Measurements from ENCODE around the gene ARMC9. TPM values are rescaled to one million over a fixed set of nuclear protein-coding genes. Genes with fewer than 3 reads are reported as not detected.
"Not testable (repeated sequence)": the region's sequence is repeated elsewhere in the genome, so short reads cannot be mapped to it uniquely, and the experiment has no call there.

ARMC9 gene
- total and polyA plus RNA-seq, 9 donors = 16.7 to 33.5 (median 29.3) TPM

GRCh38 chr2:231245249-231246094 is 47.0 kb downstream of the ARMC9 start:
- WGBS, 3 donors = 74 to 83% (median 77%) methylated on average over 14 of the region's 14 CpGs

GRCh38 chr2:231246171-231246842 is 47.9 kb downstream of the ARMC9 start:
- no peaks in the 10 kb centered on the region for H3K9me3 ChIP-seq
- WGBS, 3 donors = 75 to 85% (median 79%) methylated on average over 7 of the region's 7 CpGs
- H3K4me3 ChIP-seq = no peak overlapping the region
- intact Hi-C loops (cut with DNase I) = no loop called here
- no peak for TF ChIP-seq POLR2A (IDR thresholded peaks at IDR 0.05)
- no peak for TF ChIP-seq CTCF (IDR thresholded peaks at IDR 0.05)
- no peak for TF ChIP-seq EP300 (IDR thresholded peaks at IDR 0.05)
- no peaks in the 10 kb centered on the region for H3K27me3 ChIP-seq
- peaks cover 4% of the 10 kb centered on the region for H3K4me1 ChIP-seq (ENCODE audit: insufficient read depth)
- DNase-seq = no peak
- no peaks in the 10 kb centered on the region for H3K36me3 ChIP-seq
- no peak overlapping the region for H3K27ac ChIP-seq

More at GRCh38 chr2:231245249-231246094, 47.0 kb downstream of the ARMC9 start:
- no peak for DNase-seq
- no peaks in the 10 kb centered on the region for H3K27me3 ChIP-seq
- no peaks in the 10 kb centered on the region for H3K36me3 ChIP-seq
- intact Hi-C loops (cut with DNase I) = no loop called here
- H3K4me1 ChIP-seq (ENCODE audit: insufficient read depth) = peaks cover 5% of the 10 kb centered on the region
- TF ChIP-seq CTCF (IDR thresholded peaks at IDR 0.05) (no peak), EP300 (IDR thresholded peaks at IDR 0.05) (no peak), POLR2A (IDR thresholded peaks at IDR 0.05) (no peak)
- no peak overlapping the region for H3K27ac ChIP-seq
- no peaks in the 10 kb centered on the region for H3K9me3 ChIP-seq
- H3K4me3 ChIP-seq = no peak overlapping the region

- no peak for DNase-seq
- intact Hi-C loops (cut with DNase I) = no loop called here
- Histone ChIP-seq H3K36me3 (no peaks in the 10 kb centered on the region), H3K4me1 (ENCODE audit: insufficient read depth) (peaks cover 3% of the 10 kb centered on the region), H3K27me3 (no peaks in the 10 kb centered on the region), H3K9me3 (no peaks in the 10 kb centered on the region), H3K4me3 (no peak overlapping the region), H3K27ac (no peak overlapping the region)
- TF ChIP-seq POLR2A (IDR thresholded peaks at IDR 0.05) (no peak), EP300 (IDR thresholded peaks at IDR 0.05) (no peak), CTCF (IDR thresholded peaks at IDR 0.05) (no peak)
- WGBS, 3 donors = 91 to 98% (median 96%) methylated on average over 5 of the region's 5 CpGs
Measured at GRCh38 chr2:231250146-231250545, 51.7 kb downstream of the ARMC9 start.

GRCh38 chr2:231250698-231251097 is 52.3 kb downstream of the ARMC9 start:
- intact Hi-C loops (cut with DNase I) = no loop called here
- Histone ChIP-seq H3K36me3 (no peaks in the 10 kb centered on the region), H3K9me3 (no peaks in the 10 kb centered on the region), H3K4me3 (no peak overlapping the region), H3K27ac (no peak overlapping the region), H3K4me1 (ENCODE audit: insufficient read depth) (peaks cover 3% of the 10 kb centered on the region), H3K27me3 (no peaks in the 10 kb centered on the region)
- 91 to 94% (median 93%) methylated on average over 3 of the region's 3 CpGs for WGBS, 3 donors
- DNase-seq = no peak
- TF ChIP-seq CTCF (IDR thresholded peaks at IDR 0.05) (no peak), EP300 (IDR thresholded peaks at IDR 0.05) (no peak), POLR2A (IDR thresholded peaks at IDR 0.05) (no peak)

GRCh38 chr2:231253292-231253691 is 54.9 kb downstream of the ARMC9 start:
- H3K9me3 ChIP-seq; H3K27ac ChIP-seq; H3K4me3 ChIP-seq; H3K36me3 ChIP-seq; H3K4me1 ChIP-seq (ENCODE audit: insufficient read depth); intact Hi-C loops (cut with DNase I); DNase-seq; H3K27me3 ChIP-seq: not testable (repeated sequence)
- 77 to 81% (median 81%) methylated on average over 6 of the region's 6 CpGs for WGBS, 3 donors

All from ovary (tissue), 9 donors.